ENCODE measurements around the gene C4orf33.

Gene C4orf33

DNA sequence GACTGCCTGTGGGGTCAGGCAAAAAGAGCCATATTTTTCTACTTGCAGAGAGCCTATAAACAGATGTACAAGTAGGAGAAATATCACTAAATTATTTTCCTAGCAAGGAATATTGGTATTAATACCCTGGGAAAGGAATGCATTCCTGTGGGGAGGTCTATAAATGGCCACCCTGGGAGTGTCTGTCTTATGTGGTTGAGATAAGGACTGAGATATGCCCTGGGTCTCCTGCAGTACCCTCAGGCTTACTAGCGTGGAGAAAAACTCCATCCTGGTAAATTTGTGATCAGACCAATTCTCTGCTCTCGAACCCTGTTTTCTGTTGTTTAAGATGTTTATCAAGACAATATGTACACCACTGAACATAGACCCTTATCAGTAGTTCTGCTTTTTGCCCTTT, 35.4 kb downstream of the C4orf33 start:
- no peak for DNase-seq

DNA sequence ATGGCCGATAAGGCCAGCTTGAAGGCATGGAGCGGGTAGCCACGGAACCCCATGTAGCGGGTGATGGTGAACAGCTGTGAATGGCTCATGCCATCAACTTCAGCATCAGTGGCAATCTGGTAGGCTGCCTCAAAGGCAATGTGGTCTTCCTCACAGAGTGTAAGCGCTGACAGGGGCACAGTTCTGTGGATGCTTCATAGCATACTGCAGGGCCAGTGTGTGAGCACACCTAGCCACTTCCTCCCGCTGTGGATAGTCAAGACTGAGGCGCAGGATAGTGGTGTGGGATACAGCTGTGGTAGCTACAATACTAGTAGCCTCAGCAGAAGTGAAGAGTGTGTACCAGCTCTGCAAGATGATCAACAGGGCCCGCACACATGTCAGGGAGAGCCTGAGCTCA, 40.5 kb downstream of the C4orf33 start:
- DNase-seq, result no peak

DNA sequence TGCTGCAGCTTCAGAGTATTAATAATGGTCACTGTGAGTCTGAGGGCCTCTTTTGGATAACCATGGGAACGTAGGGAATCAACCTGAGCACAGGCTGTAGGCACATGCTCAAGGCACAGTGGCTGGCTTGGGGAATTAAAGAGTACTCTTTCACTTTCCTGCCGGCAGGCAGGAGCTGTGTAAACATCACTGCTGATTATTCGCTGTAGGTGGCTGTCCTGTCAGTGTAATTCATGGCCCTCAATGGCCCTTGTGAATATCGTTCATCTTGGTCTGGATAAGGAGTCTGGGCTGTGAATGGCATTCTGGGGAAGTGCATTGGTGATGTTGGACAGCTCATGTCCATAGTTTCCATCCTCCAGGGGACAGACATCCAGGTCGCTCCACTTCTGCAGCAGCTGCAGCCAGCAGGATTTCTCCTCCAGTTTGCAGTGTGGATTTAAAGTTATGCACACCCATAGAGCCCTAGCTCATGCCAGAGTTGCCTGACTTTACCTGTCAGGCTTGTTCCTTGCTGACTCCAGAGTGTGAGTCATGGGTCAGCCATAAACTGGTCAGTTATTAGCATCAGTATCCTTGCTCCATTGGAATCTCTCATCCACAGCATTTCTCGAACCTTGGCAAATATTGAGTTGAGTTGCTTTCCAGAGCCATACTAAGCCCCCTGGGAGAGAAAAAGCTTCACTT, 43.0 kb downstream of the C4orf33 start:
- no peak for DNase-seq

DNA sequence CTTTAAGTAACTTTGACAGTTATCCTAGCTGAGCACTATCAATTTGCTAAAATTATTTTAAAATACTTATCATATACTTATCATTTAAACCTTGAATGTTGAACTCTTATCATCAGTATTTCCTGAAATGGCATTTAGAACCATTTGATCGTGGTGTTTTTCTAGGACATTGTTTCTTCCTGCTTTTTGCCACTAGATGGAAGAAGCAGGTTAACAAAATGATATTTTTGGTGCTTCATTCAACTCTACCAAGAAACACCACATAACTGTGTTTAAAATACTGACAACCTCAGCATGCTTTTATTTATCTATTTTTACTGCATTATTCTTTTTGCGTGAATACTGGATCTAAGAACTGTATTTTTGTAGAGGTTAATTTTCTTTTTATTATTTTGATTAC, 44.6 kb downstream of the C4orf33 start:
- no peak for DNase-seq

DNA sequence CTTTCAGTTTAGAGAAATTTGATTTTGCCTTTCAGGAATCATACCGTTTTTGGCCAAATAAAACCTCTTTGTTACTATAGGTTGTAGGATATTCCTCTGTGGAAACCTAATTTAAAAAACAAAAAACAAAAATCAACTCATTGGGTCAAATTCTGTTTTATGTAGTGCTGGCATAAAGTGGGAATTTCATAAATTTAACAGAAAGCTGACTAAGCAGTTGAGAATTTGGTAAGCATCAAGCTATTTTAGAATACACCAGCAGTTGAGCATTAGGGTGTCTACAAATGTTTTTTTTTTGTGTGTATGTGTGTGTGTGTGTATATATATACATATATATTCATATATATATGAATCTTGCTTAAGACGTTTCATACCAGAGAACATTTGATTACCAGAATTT, 47.4 kb downstream of the C4orf33 start:
- DNase-seq, result no peak

DNA sequence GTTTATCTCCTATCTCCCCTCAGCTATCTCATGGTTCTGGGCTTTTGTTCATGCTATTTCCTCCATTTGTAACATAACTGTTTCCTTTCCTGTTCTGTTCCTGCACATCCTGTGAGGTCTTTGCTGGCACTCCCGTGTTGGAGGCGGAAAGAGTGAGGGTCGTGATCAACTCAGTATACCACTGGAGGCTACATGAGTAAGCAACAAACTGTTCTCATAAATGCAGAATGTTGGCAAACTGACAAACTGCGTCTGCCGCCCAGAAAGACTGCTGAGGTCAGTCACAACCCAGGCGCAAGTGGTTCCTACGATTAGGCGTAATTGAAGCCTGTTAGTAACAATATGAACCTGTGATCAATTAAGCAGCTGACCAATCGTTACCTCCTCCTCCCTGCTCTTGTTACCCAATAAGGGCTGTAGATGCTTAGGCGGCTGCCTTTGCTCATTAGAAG, 48.8 kb downstream of the C4orf33 start:
- DNase-seq, result no peak

DNA sequence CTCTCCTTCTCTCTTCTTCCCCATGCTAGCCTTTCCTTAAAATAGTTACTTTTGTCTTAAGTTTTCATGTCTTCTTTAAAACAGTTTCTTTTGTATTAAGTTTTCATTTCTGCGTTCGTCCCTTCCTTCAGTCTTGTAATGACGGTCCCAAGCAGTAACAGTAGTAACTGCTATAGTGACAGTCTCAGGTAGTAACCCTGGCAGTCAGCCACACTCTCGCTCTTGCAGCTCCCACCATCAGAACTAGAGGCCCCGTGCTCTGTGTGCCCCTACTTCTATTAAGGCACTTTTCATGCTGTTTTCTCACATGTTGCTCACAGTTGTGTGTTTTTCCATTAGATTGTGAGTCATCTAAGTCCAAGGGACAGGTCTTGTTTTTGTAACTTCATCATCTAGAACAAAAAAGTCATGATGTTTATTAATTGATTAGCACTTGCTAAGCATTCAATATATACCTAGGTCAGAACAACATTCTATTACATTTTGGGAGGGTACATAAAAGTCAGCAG, 49.3 kb downstream of the C4orf33 start:
- DNase-seq, result no peak

DNA sequence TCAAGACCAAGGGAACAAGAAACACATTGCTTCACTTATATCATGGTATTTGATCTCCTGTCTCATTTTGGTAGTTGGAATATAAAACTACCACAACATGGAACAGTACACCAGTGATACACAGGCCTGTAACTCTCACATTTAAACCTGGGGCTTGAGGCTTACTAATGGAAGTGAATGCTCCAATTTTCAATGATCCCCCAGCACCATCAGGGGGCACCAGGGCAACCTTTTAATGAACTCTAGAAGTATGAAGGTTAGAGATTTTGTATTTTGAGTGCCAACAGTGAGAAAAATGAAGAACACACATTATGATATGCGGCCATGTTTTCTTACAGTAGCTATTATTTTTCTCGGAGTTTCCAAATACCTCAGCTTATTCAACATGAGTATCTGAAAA, 50.7 kb downstream of the C4orf33 start:
- DNase-seq, result no peak

DNA sequence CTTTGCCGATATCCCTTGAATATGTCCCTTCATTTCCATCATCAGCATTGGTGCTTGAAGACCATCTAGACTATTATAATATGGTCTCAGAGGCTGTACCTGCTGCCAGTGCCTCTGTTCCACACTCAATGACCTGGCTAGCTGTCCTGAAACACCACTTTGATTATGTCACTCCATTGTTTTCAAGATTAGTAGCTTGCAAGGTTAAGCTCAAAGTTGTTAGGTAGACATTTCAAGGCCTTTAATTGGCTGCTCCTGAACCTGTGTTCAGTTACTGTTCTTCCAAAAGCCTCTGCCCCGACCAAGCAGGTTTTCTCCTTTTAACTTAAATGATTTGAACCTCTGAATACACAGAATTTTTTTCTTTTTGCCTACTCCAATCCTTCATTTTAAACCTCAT, 52.9 kb downstream of the C4orf33 start:
- DNase-seq, result no peak

DNA sequence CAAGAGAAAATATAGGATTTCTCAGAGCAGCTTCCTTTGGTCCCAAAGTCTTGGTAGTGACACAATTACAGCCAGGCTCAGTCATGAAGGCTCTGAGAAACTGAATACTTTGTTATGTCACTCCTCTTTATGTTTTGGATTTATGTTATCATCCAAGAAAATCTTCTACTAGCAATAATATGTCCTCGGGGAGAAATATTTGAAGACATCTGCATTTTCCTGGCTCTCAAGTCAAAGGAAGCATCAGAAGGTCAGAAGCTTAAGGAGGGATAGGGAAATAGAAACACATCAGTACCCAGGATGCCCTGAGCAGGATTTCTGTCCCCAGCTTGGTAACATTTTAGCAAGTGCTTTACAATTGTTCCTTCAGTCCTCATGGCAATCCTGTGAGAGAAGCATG, 54.0 kb downstream of the C4orf33 start:
- no peak for DNase-seq

DNA sequence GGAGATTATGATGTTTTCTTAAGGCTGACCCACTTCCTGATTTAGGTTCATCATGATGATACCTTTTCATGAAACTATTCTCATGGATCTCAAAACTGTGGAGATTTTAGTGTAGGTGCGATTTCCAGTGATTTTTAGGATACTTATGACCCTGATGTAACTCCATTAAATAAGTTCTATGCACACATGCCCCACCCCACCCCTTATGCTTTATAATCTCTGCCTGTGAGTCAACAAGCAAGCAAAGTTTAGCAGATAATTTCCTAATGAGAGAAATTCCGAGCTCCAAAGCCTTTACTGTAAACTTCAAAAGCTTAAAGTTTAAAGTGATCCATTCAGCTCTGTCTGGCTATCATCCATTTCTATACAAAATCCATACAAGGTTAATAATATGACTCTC, 56.4 kb downstream of the C4orf33 start:
- DNase-seq, result no peak

DNA sequence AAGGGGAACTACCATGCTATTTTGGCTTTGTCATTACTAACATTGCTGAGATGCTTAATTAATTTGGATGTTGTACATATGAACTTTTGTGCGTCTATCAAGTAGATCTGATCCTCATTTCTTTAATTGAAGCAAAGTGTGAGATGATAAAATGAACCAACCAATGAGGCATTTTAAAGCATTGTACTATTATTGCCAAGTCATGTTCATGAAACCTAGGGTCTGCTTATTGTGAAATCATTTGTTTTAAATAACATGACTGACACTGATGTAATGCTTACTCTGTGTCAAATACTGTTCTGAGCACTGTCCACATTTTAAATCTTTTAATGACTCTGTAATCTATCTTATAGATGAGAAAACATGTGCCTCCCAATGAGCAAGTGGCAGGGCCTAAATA, 57.7 kb downstream of the C4orf33 start:
- DNase-seq, result no peak

DNA sequence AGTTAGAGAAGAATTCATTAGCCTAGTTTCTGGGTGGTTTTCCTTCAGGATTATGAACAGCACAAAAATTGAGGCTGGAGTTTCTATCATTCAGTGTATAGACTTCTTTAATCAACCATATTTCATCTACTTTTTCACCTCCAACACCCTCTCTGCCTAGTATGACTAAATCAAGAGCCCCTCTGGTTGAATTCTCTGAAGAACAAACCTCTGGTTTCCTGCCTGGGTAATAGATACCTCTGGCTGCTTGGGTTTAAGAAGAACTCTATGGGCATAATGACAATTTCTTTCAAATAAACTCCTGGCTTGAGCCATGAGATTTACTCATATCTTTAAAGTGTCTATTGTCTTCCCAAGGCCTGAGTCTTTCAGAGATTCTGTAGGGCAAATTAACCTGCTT, 66.5 kb downstream of the C4orf33 start:
- no peak for DNase-seq

DNA sequence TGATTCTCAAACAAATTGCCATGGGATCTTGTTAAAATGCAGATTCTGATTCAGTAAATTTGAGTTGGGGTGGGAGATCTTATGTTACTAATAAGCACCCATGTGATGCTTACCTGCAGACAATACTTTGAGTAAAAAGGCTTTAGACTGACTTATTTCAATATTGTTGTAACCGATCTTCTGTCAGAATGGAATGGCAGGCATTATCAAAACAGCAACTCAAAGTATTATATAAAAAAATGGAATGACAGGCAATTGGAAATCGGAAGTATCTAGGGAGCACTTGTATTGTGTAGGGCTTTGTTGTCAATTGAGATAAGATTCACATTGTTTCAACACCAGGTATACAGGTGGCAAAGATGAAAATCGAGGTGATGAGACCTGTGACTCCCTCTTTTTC, 67.5 kb downstream of the C4orf33 start:
- DNase-seq, result no peak

DNA sequence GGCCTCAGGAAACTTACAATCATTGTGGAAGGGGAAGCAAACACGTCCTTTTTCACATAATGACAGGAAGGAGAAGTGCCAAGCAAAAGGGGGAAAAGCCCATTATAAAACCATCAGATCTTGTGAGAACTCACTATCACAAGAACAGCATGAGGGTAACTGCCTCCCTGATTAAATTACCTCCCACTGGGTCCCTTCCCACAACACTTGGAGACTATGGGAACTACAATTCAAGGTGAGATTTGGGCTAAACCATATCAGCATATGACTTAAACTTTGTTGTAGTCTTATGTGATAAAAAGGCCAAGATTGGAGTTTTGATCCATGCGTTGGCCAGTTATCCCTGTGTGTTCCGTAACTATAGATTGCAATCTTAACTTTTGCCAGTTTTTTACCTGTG, 68.3 kb downstream of the C4orf33 start:
- DNase-seq, result no peak
